Smooth muscle cell (in vitro differentiated cells): ENCODE measurements around the gene NHSL2. TPM values are rescaled to one million over a fixed set of nuclear protein-coding genes. Genes with fewer than 3 reads are reported as not detected.

Experiments used
- DNase-seq: peaks from one replicate; lab custom pipeline; 2025; ENCODE audit not compliant: unreplicated experiment; lab: John Stamatoyannopoulos, UW
- H2AFZ ChIP-seq: fragments of 200-600 bp; sonication (generic); 2 replicates; pipeline ENCODE4 v1.6.0; 2016; ENCODE audit warnings: antibody characterized with exemption, low read depth, mild to moderate bottlenecking
- H3F3A ChIP-seq: fragments of 200-600 bp; sonication (generic); 2 replicates; pipeline ENCODE4 v1.6.0; 2017; ENCODE audit warnings: antibody characterized with exemption, low read depth
- H3K27ac ChIP-seq: fragments of 200-600 bp; sonication (generic); 2 replicates; pipeline ENCODE4 v1.5.1; 2016; ENCODE audit warnings: low read depth, mild to moderate bottlenecking
- H3K27me3 ChIP-seq: fragments of 200-600 bp; sonication (generic); 2 replicates; pipeline ENCODE4 v1.6.1; 2016; ENCODE audit warnings: low read depth, mild to moderate bottlenecking
- H3K36me3 ChIP-seq: fragments of 200-600 bp; sonication (generic); 2 replicates; pipeline ENCODE4 v1.5.1; 2016; ENCODE audit warnings: low read depth
- H3K4me1 ChIP-seq: fragments of 200-600 bp; sonication (generic); 2 replicates; pipeline ENCODE4 v1.5.1; 2016; ENCODE audit warnings: low read depth
- H3K4me2 ChIP-seq: fragments of 200-600 bp; sonication (generic); 2 replicates; pipeline ENCODE4 v1.6.0; 2016; ENCODE audit warnings: mild to moderate bottlenecking
- H3K4me3 ChIP-seq: fragments of 200-600 bp; sonication (generic); 2 replicates; pipeline ENCODE4 v1.5.1; 2016; ENCODE audit warnings: mild to moderate bottlenecking
- H3K79me2 ChIP-seq: fragments of 200-600 bp; sonication (generic); 2 replicates; pipeline ENCODE4 v1.6.0; 2016; ENCODE audit warnings: low read depth, mild to moderate bottlenecking
- H3K9ac ChIP-seq: fragments of 200-600 bp; sonication (generic); 2 replicates; pipeline ENCODE4 v1.6.0; 2016; ENCODE audit warnings: low read depth
- H3K9me3 ChIP-seq: fragments of 200-600 bp; sonication (generic); replicated peaks from 2 replicates; pipeline ENCODE4 v1.5.1; 2016; ENCODE audit warnings: low read depth
- H4K20me1 ChIP-seq: fragments of 200-600 bp; sonication (generic); 2 replicates; pipeline ENCODE4 v1.6.0; 2016; ENCODE audit warnings: low read depth
- CTCF ChIP-seq: fragments of 200-600 bp; sonication (generic); IDR thresholded peaks from 2 replicates; pipeline ENCODE4 v1.5.1; 2017; ENCODE audit warnings: borderline replicate concordance, mild to moderate bottlenecking, antibody characterized with exemption; ENCODE audit not compliant: insufficient read depth, poor library complexity, severe bottlenecking
- WGBS: methylation state at CpG from one replicate; pipeline ENCODE4 v1.1.7; 2016; ENCODE audit warnings: low lambda C conversion rate; 5-methylcytosine and 5-hydroxymethylcytosine counted together
- polyA plus RNA-seq: library from polyadenylated mRNA; unstranded; fragments of >200 nt; fragmentation: Nextera tagmentation; extraction: Ambion mirVana; gene quantifications from 2 replicates; pipeline ENCODE4 v1.2.1, GENCODE V29; 2016
- total RNA-seq: library from RNA; depleted of rRNA; stranded (reverse); fragments of >200 nt; gene quantifications from 2 replicates; pipeline ENCODE4 v1.2.3, GENCODE V29; 2014

NHSL2 gene
- total and polyA plus RNA-seq, 2 experiments from 2014 or later: 2.9 to 3.3 TPM

GRCh38 chrX:72128183-72128834 is 217.7 kb downstream of the NHSL2 start:
- 76% methylated on average over 4 of the region's 4 CpGs for WGBS
- Histone ChIP-seq H3K36me3 (no peaks in the 10 kb centered on the region), H3K27me3 (no peaks in the 10 kb centered on the region), H3K9me3 (no peaks in the 10 kb centered on the region), H3K4me1 (no peaks in the 10 kb centered on the region), H3K79me2 (no peaks in the 10 kb centered on the region), H4K20me1 (no peaks in the 10 kb centered on the region), H3F3A (no peaks in the 10 kb centered on the region), H3K27ac (no peak overlapping the region), H3K9ac (no peak overlapping the region), H3K4me3 (no peak overlapping the region), H2AFZ (no peak overlapping the region), H3K4me2 (no peak overlapping the region)
- no peak for TF ChIP-seq CTCF
- DNase-seq: no peak

- no peak for DNase-seq
- no peaks in the 10 kb centered on the region for H3K4me1 ChIP-seq
- no peaks in the 10 kb centered on the region for H3K79me2 ChIP-seq
- H3K36me3 ChIP-seq: no peaks in the 10 kb centered on the region
- H3K27ac ChIP-seq: no peak overlapping the region
- H3F3A ChIP-seq: no peaks in the 10 kb centered on the region
- no peak overlapping the region for H3K4me3 ChIP-seq
- H3K27me3 ChIP-seq: no peaks in the 10 kb centered on the region
- H3K4me2 ChIP-seq: no peak overlapping the region
- H4K20me1 ChIP-seq: no peaks in the 10 kb centered on the region
- no peak overlapping the region for H2AFZ ChIP-seq
- no peak overlapping the region for H3K9ac ChIP-seq
- WGBS: 72% methylated on average over 6 of the region's 6 CpGs
- no peaks in the 10 kb centered on the region for H3K9me3 ChIP-seq
- TF ChIP-seq CTCF: peak; percentile 31
Measured at GRCh38 chrX:72128881-72129280, 218.2 kb downstream of the NHSL2 start.

- H4K20me1 ChIP-seq: no peaks in the 10 kb centered on the region
- no peak for DNase-seq
- H2AFZ ChIP-seq: no peak overlapping the region
- no peaks in the 10 kb centered on the region for H3F3A ChIP-seq
- no peak overlapping the region for H3K9ac ChIP-seq
- H3K4me2 ChIP-seq: no peak overlapping the region
- H3K4me1 ChIP-seq: no peaks in the 10 kb centered on the region
- H3K9me3 ChIP-seq: no peaks in the 10 kb centered on the region
- 88% methylated on average over 16 of the region's 16 CpGs for WGBS
- no peaks in the 10 kb centered on the region for H3K27me3 ChIP-seq
- no peaks in the 10 kb centered on the region for H3K79me2 ChIP-seq
- no peak overlapping the region for H3K27ac ChIP-seq
- no peaks in the 10 kb centered on the region for H3K36me3 ChIP-seq
- no peak for TF ChIP-seq CTCF
- no peak overlapping the region for H3K4me3 ChIP-seq
Measured at GRCh38 chrX:72129661-72130060, 219.0 kb downstream of the NHSL2 start.

- H2AFZ ChIP-seq: no peak overlapping the region
- TF ChIP-seq CTCF: no peak
- no peaks in the 10 kb centered on the region for H3K27me3 ChIP-seq
- no peaks in the 10 kb centered on the region for H3K9me3 ChIP-seq
- 83% methylated on average over 12 of the region's 12 CpGs for WGBS
- no peaks in the 10 kb centered on the region for H3K4me1 ChIP-seq
- DNase-seq: no peak
- no peaks in the 10 kb centered on the region for H3F3A ChIP-seq
- H3K4me3 ChIP-seq: peak overlapping the region; percentile 58
- peak overlapping the region; percentile 86 for H3K4me2 ChIP-seq
- no peaks in the 10 kb centered on the region for H3K79me2 ChIP-seq
- no peaks in the 10 kb centered on the region for H3K36me3 ChIP-seq
- H4K20me1 ChIP-seq: no peaks in the 10 kb centered on the region
- no peak overlapping the region for H3K9ac ChIP-seq
- no peak overlapping the region for H3K27ac ChIP-seq
Measured at GRCh38 chrX:72130156-72130761, 219.6 kb downstream of the NHSL2 start.
